ENCODE measurements around the gene PDZD7.
"Not testable (repeated sequence)": the region's sequence is repeated elsewhere in the genome, so short reads cannot be mapped to it uniquely, and the experiment has no call there.

PDZD7 gene

DNA sequence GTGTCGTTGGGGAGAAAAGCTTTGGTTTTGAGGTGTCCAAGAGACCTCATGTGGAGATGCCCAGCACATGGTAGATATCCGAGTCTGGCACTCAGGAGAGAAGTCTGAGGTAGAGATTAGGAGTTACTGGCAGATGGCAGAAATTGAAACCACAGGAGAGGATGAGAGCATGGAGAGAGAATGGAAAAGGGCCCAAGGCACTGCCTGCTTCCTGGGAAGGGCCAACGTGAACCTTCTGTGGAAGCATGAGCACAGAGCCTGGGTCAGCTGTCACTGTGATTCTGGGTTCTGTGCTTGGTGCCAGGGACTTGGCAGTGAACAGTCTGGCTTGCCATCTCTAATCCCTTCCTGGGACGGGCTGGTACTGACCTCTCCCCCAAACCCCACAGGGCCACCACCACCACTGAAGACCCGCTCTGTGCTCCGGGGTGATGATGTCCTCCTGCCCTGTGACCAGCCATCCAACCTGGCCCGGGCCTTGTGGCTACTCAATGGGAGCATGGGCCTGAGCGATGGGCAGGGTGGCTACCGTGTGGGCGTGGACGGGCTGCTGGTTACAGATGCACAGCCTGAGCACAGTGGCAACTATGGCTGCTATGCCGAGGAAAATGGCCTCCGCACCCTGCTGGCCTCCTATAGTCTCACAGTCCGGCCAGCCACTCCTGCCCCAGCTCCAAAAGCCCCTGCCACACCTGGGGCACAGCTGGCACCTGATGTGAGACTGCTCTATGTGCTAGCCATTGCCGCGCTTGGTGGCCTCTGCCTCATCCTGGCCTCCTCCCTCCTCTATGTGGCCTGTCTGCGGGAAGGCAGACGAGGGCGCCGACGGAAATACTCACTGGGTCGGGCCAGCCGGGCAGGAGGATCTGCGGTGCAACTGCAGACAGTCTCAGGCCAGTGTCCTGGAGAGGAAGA lies 47.8 kb downstream of the PDZD7 start:
- no peak for DNase-seq (ENCODE audit: low spot score)

DNA sequence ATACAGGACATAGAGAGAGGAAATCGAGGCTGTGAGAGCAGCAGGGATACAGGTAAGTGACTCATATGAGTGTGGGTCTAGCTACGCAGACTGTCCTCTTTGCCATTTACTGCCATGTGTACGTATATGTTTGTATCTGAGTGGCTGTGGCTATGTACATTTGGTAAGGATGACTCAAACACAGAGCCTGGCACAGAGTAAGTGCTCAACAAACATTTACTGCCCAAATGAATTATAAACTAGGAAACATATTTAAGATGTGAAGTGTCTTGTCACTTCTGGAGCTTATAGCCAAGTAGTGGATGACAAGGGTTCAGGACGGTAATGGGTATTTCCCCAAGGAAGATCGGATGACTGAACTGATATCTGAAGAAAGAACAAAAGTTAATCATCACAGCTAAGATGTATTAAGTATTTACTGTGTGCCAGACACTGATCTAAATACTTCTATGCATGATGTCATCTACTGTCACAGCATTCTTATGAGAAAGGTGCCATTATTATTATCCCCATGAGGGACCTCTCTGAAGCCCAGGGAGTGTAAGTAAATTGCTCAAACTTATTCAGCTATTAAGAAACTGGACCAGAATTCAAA lies 49.7 kb downstream of the PDZD7 start:
- no peak for DNase-seq (ENCODE audit: low spot score)

DNA sequence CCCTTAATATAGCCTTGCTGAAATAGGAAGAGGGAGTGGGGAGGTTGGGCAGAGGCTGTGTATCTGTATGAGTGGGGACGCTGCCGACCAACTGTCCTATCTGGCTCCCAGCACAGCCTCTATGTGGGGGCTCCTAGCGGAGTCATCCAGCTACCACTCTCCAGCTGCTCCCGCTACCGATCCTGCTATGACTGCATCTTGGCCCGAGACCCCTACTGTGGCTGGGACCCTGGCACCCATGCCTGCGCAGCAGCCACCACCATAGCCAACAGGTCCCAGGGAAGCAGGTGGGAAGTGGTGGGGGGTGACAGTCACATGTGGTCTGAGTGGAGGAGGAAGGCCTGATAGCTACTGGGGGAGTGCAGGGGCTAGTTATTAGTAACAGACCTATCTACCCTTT lies 50.2 kb downstream of the PDZD7 start:
- no peak for DNase-seq (ENCODE audit: low spot score)

DNA sequence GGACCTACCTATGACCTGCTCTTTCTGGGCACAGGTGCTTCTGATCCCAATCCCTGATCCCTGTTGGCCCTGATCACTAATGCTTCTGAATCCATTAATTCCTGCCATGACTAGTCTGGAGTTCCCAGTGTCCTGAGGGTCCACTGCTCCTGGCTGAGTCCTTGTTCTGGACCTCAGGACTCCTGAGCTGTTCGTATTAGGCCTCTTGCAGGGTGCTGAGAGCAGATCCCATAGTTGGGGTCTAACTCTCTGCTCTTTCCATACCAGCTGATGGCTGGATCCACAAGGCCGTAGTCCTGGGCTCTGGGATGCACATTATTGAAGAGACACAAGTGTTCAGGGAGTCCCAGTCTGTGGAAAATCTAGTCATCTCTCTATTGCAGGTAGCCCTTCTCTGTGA lies 50.6 kb downstream of the PDZD7 start:
- DNase-seq (ENCODE audit: low spot score), result no peak

DNA sequence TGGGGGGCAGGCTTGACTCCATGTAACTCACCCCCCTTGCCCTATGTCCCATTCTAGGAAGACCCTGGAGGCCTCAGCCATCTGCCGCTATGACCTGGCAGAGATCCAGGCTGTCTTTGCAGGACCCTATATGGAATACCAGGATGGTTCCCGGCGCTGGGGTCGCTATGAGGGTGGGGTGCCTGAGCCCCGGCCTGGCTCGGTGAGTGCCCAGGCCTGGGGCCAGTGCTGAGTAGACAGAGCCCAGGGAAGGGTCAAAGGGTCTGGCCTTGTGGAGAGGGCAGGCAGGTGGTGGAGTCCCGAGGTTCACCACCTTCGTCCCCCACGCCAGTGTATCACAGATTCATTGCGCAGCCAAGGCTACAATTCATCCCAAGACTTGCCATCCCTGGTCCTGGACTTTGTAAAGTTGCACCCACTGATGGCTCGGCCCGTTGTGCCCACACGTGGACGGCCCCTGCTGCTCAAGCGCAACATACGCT lies 51.1 kb downstream of the PDZD7 start:
- DNase-seq (ENCODE audit: low spot score), result no peak

DNA sequence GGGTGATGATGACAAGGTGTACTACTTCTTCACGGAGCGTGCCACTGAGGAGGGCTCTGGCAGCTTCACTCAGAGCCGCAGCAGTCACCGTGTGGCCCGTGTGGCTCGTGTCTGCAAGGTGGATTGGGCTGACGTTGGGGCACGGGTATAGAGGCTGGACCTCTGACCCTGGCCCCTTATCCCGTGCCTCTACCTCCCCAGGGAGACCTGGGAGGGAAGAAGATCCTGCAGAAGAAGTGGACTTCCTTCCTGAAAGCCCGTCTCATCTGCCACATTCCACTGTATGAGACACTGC lies 52.1 kb downstream of the PDZD7 start:
- no peak for DNase-seq (ENCODE audit: low spot score)

DNA sequence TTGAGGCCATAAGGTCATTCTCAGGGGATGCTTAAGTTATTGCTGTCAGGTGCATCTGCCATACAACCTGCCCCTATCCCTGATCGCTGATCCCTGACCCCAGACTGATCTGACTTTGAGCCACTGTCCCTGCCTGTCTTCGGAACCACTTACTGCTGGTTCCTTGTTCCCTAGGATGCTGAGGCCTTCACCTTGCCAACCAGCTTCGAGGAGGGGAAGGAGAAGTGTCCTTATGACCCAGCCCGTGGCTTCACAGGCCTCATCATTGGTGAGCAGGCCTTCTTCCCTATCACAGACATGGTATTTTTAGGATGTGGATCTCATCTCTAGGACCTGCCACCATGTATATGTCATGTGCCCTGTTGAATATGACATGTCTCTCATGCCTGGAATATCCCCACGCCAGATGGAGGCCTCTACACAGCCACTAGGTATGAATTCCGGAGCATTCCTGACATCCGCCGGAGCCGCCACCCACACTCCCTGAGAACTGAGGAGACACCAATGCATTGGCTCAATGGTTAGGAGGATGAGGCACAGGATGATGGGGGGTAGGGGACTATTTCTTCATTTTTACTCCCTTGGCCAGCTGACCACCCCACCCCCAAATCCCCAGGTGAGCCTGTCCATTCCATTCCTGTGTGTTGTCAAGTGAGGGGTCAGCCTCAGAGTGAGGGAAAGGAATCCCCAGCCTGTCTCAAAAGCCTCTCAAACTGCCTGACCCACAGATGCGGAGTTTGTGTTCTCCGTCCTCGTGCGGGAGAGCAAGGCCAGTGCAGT lies 52.6 kb downstream of the PDZD7 start:
- DNase-seq (ENCODE audit: low spot score), result no peak

DNA sequence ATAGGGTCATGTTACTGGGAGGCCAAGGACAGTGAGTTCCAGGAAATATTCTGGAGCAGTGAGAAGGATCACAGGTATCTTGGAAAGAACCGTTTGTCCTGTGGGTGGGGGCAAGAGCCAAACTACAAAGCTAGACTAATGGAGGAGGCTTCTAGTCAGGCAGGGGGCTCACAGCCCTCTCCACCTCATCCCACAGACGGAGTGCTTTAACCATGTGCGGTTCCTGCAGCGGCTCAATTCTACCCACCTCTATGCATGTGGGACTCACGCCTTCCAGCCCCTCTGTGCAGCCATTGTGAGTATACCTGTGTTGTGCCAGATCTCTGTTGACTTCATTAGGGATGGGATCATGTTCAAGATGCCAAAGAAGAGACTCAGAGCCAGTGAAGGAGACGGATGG lies 53.5 kb downstream of the PDZD7 start:
- no peak for DNase-seq (ENCODE audit: low spot score)

DNA sequence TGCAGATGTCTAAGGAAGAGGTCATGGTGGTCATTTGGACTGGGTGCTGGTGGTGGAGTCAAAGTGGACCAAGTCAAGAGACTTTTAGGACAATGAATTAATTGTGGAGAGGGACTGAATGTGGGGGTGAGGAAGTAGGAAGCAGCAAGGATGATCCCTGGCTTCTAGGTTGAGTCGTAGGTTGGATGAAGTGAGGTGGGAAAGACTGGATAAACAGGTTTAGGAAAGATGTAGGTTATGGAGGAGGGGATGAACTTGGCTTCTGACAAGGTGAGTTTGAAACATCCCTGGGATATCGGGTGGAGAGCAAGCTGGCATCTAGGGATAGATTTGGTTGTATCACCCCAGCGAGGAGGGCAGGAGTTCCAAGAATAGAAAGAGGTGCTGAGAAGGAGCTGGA lies 54.0 kb downstream of the PDZD7 start:
- DNase-seq (ENCODE audit: low spot score), result no peak

DNA sequence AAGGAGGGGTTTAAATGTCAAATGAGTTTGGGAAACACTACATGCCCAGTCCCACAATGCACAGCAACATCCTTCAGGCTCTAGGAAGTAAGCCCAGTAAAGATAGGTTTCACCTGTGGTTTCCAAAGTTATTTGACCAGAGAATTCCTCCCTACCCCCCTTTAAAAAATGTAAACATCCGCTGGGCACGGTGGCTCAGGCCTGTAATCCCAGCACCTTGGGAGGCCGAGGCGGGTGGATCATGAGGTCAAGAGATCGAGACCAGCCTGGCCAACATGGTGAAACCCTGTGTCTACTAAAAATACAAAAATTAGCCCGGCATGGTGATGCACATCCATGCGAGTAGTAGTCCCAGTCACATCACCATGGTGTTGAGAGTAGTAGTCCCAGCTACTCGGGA lies 55.5 kb downstream of the PDZD7 start:
- not testable (repeated sequence) for DNase-seq (ENCODE audit: low spot score)

DNA sequence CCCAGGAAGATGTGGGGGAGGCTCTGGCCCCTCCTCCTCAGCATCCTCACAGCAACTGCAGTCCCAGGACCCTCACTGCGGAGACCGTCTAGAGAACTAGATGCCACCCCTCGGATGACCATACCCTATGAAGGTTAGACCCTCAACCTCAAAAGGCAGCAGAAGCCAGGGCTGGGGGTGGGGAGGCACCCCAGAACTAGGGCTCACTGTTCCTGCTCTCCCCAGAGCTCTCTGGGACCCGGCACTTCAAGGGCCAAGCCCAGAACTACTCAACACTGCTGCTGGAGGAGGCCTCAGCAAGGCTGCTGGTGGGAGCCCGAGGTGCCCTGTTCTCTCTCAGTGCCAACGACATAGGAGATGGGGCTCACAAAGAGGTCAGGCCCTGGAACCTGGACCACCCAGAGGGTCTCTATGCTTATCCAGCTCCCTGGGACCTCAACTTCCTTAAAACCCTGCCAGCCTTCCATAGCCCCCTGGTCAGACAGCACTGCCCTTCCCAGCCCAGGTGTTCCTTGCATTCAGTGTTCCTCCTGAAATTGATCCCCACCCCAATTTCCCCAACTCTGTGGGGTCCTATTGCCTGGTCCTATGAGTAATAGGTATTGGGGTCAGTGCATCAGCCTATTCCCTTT lies 57.9 kb downstream of the PDZD7 start:
- no peak for DNase-seq (ENCODE audit: low spot score)

DNA sequence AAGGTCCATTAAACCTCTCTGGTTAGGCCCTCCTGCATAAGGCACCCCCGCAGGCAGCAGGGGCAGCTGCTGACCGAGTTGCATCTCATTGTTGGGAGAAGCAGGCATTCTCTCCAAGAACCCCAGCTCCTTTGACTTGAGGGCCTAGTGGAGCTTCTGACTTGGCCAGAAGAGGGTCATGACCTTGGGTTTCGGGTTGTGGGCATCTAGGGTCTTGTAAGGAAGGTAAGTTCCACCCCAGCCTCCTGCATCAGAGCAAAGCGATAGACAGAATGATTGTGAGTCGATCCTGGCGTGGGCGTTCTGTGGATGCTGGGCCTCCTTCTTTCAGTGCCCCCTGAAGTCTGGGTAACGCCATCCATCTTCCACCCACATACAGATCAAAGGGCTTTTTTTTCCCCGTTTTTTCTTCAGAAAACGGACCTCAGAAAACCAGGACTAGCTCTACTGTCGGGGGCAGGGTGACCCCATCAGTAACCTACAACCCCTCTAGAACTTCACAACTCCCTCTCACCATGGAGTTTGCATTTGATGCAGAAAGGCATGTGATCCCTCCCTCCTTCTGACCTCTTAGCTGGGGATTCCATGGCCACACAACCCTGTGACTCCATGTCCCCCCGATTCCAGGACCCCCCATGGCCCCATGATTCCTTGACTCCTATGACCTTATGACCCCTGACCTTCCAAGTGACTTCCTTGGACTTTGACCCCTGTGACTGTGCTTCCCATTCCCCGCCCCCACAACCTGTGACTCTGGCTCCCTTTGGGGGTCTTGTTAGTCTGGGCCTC lies 58.6 kb downstream of the PDZD7 start:
- no peak for DNase-seq (ENCODE audit: low spot score)

DNA sequence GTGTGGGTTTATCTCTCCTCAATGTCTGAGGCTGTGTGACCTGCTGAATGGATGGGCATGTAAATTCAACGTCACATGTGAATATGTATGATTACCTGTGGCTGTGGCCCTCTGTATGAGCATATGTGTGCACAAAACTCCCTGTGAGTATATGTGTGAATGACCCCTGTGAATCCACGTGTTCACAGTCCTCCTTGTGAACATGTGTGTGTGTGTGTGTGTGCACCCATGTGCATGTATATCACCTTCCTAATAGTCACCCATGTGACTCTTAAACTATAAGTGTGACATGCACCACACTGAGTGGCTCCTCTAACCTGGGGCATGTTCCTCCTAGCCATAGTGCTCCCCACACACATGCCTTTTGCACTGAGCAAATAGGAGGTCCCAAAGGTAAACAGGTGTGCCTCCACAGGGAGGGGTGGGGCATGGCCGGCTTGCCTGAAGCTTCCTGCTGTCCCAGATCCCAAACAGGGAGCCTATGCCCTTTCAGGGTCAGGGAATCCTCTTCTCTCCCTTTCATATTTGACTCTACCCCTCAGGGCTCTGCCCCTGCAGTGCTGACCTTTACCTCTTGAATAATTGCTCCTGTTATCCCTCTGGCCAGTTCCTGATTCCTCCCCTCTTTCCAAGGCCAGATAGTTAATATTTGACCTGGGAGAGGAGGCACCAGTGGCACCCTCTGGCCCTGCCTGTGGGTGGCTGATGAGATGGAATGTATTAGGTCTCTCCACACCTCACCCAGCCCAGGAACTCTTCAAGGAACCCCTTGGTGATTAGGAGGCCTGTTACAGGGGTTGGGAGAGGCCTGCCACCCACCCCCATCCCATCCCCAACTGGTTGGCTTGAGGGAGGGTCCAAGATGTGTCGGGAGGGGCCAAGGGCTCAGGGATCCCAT lies 59.8 kb downstream of the PDZD7 start:
- no peak for DNase-seq (ENCODE audit: low spot score)

DNA sequence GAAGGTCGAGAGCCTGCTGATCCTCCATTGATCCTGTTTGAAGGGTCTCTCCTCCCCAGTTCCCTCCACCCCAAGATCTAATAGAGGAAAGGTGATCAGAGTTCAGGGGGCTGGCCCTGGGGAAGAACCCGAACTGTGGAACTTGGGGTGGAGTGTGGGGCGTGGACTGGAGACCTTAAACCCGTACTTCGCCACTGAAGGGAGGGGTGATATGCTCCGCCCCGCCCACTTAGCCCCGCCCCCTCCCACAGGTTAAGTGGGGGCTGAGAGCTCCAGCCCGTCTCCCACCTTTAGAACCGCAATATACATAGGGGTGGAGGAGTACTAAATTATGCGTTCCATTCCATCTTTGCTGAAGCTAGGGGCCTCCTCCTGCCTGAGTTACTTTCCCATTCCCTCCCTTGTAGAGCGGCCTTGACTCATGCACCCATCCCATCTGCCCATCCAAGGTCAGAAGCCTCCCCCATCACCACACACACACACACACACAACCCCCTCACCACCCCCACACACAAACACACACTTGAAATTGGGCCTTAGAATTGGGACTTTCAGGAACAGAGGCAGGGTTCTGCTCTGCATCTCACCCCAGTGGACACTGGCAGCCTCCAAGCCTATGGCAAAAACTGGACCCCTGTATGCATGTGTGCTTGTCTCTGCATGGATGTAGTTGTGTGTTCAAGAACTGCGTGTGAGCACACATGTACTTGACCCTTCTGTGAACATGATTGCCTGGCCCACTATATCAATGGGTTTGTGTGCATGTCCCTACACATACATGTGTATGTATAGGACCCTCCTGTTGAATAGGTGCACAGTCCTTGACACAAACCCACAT lies 60.6 kb downstream of the PDZD7 start:
- no peak for DNase-seq (ENCODE audit: low spot score)

DNA sequence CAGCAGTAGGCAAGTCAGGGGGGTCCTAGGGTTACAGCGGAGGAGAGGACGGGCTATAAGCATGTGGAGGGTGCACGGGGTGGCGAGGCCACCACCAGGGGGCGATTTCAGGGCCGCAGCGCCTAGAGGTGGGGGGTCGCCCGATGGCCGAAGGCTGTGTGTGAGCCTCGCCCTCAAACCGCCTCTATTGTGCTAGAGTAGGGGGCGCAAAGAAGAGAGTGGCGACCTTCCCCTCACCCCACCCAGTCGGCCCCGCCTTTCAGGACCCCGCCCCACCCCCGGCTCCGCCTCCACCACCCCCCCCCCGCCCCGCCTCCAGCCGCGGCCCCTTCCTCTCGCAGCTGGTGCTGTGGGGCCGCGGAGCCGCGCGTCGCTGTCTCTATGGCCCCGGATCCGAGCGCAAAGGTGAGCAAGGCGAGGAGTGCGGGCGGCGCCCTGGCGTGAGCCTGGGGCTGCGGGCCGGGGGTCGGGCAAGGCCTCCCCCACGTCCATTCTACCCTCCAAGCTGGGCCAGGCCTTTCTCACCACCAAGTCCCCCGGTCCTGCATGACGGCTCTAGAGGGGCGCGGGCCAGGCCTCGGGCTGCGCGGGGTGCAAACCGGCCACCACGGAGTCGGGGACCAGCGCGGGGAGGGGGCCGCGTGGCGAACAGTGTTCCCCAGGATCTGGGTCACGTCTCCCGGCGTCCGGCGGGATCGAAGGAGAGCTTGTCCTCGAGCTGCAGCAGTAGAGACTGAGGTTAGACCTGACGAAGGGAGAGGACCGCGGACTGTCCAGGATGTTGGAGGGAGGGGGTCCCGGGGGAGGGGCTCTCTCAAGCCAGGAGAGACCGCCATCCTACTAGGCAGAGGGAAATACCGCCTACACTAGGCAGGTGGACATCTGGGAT lies 61.5 kb downstream of the PDZD7 start, which contains the start of gene SEMA4G:
Gene SEMA4G, plus strand, starts transcription at position 318 of the 889 bp plus-strand sequence. CDS start 3,409 bp downstream, outside the sequence.
- peak; percentile 83 for DNase-seq (ENCODE audit: low spot score)

DNA sequence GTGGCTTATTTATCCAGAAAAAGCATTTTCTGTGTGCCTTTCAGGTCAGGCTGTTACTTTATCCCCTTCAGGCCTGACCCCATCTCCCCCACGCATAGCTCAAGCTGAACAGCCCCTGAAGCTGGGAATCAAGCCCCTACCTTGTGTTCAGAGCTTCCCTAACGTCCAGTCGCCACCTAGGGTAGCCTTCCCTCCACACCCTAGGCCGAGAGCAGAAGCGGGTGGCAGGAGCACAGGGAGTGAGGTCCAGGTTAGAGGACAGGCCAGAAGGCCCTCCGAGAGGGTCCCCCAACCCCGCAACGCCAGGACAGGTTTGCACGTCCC lies 62.1 kb downstream of the PDZD7 start:
- DNase-seq (ENCODE audit: low spot score), result no peak

DNA sequence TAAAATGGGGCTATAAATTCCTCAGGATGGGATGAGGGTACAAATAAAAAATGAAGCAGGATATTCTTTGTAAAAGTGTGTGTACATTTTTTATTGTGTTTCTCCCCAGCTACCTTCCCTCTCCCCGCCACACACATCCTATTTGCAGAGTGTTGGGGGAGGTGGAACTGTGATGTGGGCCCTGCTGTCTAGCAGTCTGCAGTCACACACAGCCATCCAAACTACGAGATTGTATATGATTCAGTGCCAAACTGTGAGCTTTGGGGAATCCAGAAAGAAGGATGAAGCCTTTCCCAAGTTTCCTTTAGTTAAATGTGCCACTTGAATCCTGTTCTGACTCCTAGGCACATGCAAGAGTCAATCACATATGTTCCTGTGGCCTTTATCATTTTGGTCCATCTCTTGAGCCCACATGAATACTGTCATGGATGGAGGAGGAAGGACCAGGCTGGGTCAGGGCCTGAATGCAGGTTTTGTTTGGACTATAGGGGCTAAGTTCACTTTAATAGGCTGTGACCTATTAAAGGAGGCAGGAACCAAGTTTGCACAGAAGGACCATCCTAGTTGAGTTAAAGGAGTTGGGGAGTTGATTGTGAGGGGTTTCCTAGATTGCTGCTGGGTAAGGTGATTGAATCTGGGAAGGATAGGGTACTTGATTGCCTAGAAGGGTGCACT lies 62.7 kb downstream of the PDZD7 start:
- DNase-seq (ENCODE audit: low spot score), result no peak

DNA sequence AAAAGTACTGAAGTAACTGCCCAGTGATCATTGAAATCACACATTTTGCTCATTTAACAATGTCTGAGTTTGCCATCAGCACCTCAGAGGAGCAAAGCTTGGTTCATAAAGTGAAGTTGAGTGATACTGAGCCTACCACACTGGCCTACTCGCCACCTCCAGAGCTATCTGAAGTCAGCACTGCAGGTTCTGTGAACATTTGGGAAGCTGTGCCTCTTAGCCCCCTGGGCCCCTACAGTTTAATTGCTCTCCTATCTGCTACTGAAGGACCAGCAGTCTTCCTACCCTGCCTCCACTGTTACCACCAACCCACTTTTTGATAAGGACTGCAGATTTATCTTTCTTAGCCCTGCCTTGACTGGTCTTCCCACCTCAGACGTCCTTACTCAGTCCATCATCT lies 63.6 kb downstream of the PDZD7 start:
- no peak for DNase-seq (ENCODE audit: low spot score)
